NCI-H2196 (cell line): ENCODE results near the gene SPATA32.

Source experiments
- DNase-seq: peaks from one replicate; lab custom pipeline; 2025; ENCODE audit not compliant: unreplicated experiment; lab: John Stamatoyannopoulos, UW

The SPATA32 gene

DNA sequence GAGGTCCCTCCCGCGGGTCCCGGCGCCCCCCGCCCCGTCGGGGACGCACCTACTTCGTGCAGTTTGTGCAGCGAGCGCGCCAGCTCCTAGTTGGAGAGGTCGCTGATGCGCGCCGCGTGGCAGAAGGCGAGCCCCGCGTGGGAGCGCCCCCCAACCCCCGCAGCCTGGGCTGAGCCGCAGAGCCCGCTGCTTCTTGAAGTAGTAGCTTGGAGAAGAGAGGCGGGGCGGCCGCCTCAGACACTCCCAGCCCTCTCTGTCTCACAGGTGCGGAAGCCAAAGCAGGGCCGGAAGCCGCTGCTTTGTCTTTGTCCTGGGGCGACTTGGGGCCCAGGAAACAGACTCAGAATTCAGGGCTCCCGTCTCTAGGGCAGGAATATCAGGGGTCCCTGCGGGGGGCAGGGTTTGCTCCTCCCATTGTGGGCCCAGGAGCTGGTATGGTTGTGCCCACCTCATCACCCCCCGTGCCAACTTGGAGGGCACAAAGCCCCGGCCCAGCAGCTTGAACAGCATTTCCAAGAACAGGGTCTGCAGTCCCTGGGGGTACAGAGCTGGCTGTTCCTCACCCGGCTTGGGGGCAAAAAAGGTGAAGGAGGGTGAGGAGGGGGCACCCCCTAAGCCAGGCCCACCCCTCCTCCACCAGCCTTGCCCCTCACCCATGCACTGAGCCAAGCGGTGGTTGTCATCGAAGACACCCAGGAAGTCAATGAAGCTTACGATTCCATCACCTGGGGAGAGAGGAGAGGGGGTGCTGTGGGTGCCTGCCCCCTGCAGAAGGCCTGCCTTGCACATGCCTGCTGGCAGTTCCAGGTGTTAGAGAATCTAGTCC, 13.5 kb downstream of the SPATA32 start:
- peak; percentile 54 for DNase-seq

DNA sequence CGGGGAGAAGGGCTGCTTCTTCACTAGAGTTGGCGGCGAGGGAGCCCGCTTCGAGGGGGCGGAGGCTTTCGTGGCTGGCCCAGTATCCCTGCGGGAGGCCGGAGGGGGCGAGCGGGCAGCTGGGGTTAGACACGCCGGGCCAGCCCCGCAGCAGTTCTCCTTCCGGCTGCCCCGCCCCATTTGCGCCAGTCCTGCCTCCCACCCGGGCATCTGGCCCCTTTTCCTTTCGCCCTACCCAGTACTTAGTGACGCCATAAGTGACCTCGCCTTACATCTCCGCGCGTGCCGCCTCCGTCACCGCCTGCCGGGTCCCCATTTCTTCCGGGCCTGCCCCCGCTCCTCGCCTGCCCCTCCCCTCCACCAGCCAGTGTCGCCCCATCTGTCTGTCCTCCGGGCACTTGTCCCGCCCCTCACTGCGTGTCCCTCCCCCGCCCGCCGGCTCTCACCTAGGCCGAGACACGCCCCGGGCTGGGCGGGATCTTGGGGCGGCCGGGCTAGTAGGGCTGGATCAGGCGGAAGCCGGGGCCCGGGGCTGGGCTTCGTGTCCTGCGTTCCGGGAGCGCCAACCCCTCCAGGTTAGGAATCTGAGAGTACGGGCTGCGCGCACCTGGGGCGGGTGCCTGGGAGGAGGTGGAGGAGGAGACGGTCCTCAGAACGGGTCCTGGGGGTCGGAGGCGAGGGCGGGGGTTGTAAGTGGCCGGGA, 14.3 kb downstream of the SPATA32 start:
- peak; percentile 100 for DNase-seq

DNA sequence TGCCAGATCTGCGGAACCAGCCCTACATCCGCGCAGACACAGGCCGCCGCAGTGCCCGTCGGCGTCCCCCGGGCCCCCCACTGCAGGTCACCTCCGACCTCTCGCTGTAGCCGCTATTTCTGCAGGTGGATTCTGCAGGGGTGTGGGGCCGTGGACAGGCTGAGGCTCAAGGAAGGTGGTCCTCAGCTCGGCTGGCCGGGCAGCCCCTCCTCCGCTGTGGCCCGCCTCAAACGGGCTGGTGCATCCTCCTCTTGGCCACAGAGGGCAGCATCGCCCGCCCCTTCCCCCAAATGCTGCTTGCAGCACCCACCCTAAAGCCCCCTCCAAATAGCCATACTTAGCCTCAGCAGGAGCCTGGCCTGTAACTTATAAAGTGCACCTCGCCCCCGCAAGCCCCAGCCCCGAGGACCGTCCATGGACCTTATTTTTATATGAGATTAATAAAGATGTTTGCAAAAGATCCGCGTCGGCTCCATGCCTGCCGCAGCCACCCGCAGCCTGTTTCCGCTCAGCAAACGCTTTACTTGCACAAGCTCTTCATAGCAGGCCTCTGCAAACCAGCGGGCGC, 14.9 kb downstream of the SPATA32 start:
- DNase-seq, result peak; percentile 41

DNA sequence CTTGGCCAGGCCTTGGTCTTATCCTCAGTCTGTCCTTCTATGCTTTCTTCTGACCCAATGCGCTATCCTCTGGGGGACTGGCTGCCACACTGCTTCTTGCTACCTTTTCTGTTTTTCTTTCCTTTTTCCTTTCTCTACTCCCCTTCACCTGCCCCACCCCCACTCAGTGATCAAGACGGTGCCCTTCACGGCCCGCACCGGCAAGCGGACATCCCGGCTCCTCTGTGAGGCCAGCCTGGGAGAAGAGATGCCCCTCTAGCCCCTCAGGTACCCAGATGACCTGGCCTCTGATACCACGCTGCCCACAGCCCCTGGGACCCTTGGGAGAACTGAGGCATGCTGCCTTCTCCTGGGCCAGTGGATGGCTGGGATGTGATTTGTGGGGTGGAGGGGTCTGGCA, 15.6 kb downstream of the SPATA32 start:
- no peak for DNase-seq

DNA sequence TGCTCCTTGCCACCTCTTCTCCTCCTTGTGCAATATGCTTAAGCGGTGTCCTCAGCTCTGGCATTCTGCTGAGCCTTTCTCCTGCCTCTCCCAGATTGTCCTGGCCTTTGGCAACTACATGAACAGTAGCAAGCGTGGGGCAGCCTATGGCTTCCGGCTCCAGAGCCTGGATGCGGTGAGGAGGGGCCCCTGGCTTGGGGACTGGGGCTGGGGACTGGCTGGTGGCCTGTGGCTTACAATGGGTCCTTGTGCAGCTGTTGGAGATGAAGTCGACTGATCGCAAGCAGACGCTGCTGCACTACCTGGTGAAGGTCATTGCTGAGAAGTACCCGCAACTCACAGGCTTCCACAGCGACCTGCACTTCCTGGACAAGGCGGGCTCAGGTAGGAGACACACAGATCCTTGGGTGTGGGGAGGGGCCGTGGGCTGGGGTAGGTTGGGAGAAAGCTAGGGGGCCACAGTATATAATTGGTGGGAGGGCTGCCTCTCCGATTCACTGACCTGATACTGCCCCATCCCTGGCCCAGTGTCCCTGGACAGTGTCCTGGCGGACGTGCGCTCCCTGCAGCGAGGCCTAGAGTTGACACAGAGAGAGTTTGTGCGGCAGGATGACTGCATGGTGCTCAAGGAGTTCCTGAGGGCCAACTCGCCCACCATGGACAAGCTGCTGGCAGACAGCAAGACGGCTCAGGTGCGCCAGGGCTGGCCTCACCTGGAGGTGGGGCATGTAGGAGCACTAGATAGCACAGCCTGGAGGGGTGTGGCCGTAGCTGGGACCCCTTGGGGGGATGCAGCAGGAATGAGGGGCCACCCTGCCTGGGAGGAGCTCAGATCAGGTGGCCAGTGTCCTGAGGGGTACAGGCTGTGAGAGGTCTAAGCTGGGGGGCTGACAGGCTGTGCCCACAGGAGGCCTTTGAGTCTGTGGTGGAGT, 16.9 kb downstream of the SPATA32 start:
- DNase-seq, result no peak

DNA sequence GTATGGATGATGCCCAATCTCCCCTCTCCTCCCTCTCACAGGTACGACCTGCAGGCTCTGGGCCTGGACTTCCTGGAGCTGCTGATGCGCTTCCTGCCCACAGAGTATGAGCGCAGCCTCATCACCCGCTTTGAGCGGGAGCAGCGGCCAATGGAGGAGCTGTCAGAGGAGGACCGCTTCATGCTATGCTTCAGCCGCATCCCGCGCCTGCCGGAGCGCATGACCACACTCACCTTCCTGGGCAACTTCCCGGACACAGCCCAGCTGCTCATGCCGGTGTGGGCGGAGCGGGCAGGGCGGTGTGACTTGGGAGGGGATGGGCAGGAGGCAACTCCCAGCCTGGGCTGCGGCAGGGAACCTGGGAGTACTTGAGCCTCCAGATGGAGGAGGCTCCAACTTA, 18.1 kb downstream of the SPATA32 start:
- no peak for DNase-seq

DNA sequence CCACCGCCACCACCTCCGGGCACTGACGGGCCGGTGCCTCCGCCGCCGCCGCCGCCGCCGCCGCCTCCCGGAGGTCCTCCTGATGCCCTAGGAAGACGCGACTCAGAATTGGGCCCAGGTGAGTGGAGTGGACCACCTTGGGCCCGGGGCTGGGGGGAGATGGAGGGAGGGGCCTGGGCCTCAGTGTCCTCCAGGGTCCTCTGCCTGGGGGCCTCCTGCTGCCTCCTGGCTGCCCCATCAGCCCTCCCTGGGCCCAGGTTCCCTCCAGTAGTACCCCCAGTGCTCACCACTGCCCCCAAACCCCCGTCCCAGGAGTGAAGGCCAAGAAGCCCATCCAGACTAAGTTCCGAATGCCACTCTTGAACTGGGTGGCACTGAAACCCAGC, 19.9 kb downstream of the SPATA32 start:
- DNase-seq, result no peak

DNA sequence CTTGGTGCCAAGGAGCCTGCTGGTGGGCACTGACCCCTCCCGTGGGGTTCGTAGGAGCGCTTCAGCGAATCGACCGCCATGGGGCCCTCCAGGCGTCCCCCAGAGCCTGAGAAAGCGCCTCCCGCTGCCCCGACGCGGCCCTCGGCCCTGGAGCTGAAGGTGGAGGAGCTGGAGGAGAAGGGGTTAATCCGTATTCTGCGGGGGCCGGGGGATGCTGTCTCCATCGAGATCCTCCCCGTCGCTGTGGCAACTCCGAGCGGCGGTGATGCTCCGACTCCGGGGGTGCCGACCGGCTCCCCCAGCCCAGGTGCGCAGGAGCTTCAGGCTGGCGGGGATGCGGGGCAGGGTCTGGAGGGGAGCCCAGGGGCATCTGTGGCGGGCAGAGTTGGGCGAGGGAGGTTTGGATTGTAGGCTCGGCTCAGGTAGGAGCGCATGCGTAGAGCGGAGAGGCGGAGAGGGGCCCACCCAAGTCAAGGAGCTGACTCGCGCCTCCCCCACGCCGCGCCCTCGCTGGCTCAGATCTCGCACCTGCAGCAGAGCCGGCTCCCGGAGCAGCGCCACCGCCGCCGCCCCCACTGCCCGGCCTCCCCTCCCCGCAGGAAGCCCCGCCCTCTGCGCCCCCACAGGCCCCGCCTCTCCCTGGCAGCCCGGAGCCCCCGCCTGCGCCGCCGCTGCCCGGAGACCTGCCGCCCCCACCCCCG, 20.4 kb downstream of the SPATA32 start:
- no peak for DNase-seq

DNA sequence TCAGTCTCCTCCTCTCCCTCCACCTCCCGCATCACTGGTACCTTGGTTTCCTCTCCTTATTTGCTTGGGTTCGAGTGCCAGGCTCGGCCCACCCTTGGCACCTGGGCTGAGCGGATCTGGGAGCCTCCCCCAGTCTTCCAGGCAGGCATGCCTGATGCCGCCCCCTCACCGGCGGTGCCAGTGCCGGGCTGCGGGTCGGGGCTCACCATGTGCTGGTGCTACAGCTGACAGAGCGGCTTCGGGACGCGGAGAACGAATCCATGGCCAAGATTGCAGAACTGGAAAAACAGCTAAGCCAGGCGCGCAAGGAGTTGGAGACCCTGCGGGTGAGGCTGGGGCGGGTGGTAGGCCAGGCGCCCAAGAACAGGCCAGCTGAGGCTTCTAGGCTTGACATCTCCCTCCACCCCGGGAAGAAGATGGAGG, 21.0 kb downstream of the SPATA32 start:
- DNase-seq, result no peak

DNA sequence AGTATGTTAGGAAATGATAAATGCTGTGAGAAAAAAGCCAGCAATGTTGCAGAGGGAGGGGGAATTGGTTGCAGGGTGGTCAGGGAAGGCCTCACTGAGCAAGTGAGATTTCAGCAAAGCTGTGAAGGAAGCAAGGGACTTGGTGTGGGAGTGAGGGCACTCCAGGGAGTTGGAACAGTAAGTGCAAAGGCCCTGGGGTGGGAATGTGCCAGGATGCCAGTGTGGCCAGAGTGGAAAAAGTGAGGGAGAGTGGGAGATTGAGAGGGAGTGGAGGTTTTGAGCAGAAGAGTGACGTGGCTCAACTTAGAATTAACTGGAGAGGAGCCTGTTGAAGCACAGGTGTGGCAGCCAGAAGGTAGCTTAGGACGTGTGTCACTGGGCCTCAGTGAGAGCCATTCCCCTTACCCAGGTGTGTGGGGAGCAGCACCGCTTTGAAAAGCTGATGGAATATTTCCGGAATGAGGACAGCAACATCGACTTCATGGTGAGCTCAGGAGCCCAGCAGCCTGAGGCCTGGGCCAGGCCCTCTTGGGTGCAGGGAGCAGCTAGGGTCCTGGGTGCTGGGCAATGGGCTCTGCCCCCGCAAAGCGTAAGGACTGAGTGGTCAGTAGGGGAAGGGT, 23.6 kb downstream of the SPATA32 start:
- DNase-seq, result no peak

DNA sequence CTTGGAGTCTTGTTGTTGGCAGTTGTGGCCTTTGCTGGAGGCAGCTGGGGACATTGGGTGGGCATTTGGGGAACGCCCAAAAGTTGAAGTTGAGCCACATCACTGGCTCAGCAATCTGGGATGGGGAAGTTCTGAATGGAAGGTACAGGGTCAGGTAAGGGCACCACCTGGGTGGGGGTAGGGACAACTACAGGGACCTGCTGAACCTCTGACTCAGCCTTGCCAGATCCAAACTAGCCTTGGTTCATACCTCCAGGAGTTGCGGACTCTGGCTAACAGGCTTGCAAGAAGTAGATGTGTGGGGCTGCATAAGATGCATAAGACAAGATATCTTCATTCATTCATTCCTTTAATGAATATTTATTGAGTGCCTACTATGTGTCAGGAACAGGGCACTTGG, 24.2 kb downstream of the SPATA32 start:
- no peak for DNase-seq

DNA sequence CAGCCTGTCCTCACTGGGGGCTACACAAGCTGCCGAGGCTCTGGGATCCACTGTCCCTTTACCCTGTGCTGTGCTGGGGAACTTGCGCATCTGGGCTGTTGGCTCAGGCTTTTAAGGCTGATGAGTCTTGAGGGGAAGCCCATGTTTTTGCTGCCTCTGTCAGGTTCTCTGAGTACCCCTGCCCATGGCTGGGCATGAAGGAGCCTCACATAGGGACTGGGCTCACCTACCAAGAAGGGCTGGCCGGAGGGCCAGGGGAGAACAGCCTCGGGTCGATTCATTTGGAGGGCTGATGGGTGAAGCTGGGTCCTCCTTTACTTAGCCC, 25.6 kb downstream of the SPATA32 start:
- DNase-seq, result no peak

DNA sequence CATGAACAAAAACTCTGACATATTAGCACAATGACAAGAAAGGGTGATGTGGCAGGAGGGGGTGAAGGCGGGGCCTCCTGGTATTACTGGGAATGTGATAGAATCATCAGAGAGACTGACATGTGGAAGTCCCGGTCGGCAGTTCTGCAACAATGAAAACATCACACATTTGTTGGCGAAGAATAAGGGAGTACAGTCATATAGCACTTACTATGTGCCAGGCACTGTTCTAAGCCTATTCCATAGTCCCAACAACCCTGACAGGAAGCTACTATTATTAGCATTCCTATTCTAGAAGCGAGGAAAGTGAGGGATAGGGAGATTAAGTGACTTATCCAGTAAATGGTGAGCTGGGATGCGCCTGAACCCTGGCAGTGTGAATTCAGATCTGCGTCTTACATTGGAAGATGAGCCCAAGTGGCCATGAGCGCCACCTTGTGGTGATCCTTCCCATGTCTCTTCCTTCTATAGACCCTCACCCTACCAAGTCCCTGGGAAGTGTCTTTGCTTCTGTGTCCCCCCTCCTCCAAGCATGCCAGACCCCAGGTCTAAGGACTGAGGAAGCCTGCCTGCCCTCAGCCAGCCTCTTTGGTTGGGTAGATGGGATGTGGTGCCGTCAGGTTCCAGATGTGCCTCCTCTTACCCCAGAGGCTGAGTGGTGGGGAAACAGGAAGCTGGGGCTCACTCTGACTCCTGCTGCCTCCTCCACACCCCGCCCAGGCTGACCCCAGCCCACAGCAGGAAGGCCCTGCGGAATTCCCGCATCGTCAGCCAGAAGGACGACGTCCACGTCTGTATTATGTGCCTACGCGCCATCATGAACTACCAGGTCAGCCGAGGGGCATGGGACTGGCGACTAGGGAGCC, 26.2 kb downstream of the SPATA32 start:
- DNase-seq, result peak; percentile 79

DNA sequence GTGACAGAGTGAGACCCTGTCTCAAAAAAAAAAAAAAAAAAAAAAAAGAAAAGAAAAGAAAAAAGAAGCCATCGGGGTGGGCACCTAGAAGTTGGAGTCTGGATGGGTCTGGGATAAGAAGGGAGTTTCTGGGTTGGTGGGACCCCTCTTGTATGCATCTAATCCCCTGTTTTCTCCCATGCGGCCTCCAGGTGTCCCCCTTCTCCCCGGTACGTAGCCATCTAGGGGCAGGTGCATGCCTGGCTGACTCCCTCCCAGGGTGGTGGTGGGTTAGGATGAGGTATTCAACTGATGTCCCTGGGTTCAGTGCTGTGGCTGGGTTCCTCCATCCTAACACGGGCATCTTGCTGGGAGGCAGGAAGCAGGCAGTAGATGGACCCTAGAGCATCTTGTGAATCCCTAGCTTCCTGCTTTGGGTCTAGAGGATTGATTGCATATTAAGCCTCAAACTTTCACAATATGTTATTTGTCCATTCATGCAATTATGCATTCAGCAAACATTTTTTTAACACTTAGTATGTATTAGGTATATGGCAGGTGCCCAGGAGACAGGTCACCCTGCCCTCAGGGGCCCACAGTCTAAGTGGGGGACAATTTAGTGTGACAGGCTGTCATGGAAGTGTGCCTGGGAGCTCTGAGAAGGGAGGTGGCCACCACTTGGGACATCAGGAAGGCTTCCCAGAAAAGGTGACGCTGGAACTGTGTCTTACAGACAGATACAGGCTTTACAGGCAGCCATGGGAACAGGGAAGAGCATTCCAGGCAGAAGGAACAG, 27.1 kb downstream of the SPATA32 start:
- peak; percentile 14 for DNase-seq

DNA sequence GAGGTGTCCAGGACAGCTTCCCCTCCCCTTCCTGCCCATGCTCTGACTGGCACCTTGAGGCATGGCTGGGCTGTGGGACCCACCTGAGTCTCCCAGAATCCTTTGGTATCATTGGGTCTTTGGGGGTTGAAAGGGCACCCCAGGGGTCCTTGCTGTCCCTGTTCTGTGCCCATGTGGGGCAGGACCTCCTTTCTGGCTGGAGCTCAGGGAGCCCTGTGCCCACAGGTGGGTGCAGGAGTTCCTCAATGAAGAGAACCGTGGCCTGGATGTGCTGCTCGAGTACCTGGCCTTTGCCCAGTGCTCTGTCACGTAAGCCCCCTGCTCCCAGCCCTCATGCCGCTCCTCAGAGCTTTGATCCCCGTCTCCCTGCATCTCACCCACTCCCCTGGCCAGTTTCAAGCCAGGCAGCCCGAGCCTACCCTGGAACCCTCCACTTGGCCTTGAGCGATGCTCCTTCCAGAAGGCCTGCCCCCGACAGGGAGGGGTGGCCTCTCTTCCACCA, 28.4 kb downstream of the SPATA32 start:
- no peak for DNase-seq

DNA sequence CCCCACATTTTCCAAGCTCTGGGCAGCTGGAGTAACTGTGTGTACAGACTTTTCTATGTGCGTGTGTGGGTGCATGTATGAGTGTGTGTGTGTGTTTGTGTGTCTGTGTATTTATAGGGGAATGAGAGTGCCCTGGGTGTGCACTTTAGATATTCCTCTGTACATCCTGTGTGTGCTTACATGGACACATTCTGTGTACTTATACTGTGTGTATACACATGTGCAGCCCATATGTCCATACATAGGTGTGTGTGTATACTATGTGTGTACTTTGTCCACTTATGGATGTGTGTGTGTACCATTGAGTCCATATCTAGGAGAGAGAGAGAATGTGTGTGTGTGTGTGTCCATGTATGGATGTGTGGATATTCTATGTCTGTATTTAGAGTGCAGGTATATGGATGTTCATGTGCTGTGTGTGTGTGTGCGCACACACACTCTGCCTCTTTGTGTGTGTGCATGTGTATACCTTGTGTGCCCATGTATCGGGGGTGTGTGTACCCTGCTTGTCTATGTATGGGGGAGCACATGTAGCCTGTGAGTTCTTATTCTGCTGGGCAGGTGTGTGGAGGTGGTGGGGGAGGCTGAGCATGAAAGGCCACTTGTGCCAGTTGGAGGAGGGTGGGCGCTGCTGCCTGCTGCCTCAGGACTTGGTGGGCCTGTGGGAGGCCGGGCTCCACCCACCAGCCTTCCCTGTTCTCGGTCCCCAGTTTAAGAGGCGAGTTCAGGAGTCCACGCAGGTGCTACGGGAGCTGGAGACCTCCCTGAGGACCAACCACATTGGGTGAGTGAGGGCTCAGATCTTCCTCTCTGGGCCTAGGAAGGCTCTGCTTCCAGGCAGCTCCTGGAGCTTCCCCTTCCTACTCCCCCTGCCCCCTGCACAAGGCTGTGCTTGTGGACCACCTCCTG, 29.1 kb downstream of the SPATA32 start:
- DNase-seq, result no peak

DNA sequence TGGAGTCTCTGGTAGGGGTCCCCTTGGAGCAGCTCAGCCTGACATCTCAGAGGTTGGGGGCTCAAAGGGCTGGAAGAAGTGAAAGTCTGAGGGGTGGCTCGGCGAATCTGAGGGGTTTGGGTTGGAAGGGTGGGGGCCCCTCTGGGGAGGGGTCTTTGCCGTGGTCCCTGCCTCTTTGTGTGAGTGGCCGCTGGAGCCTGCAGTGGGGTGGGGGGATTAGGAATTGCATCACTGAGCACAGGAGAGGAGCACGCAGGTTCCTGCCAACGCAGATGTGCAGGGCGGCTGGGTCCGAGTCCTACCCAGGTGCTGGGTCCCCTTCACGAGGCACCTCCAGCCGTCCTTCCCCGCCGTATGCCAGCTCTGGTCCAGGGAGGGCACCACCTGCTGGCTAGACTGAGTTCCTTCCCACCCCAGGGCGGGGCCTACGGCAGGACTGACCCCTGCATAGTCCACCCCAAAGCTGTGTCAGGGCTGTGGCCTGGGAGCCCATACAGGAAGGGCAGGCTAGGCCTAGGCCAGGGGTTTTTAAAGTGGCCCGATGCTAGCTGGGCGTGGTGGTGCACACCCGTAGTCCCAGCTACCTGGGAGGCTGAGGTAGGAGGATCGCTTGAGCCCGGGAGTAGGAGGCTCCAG, 30.3 kb downstream of the SPATA32 start:
- peak; percentile 18 for DNase-seq
